ENCODE data around the gene NSDHL.

NSDHL gene

DNA sequence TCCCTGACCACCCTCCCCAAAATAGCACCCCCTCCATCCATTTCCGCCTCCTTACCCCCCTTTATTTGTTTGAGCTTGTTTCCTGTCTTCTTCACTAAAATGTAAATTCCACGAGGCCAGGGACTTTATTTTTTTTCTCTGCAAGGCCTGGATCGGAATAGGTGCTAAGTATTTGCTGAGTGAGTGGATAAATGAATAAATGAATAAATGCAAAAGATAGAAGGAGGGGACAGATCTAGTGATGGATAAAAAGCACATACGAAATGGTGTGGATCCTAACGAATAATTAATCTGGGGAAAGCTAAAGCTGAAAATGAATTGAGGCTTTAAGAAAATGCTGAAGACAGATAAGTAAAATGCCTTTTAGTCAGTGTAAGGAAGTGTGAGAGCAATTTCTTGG, 12.5 kb upstream of the NSDHL start:
- Histone ChIP-seq H3K9me3 (ENCODE audit: low read depth, low read length) (no peaks in the 10 kb centered on the region), H3K27ac (no peak overlapping the region), H3K9ac (ENCODE audit: insufficient read length) (no peak overlapping the region), H3K36me3 (ENCODE audit: insufficient read depth, low read length) (no peaks in the 10 kb centered on the region), H3K4me3 (no peak overlapping the region)
- TF ChIP-seq FOXP2 (optimal IDR thresholded peaks at IDR 0.05; ENCODE audit: control extremely low read depth, extremely low read length, insufficient read depth): no peak
- TF ChIP-seq EZH2 (IDR thresholded peaks at IDR 0.05): no peak
- TF ChIP-seq POLR2AphosphoS5 (IDR thresholded peaks at IDR 0.05; ENCODE audit: borderline replicate concordance, low read depth, low read length): no peak
- DNase-seq (ENCODE audit: low read depth, low spot score): no peak

DNA sequence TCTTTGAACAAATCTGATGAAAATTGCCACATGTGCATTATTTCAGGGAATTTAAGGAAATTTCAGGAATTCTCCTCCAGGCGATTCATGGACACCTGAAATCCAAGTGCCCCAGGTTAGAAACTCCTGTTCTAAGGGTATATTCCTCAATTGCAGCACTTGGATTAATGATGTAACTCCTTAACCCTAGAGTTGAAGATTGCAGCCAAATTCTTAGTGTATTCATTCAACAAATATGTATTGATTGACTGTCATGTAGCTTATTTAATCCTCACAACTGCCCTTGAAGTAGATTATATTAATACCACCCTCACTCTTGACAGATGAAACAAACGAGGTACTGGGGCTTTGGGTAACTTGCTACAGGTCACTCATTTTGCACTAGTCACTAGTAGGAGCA, 11.6 kb upstream of the NSDHL start:
- Histone ChIP-seq H3K36me3 (ENCODE audit: insufficient read depth, low read length) (no peaks in the 10 kb centered on the region), H3K9me3 (ENCODE audit: low read depth, low read length) (no peaks in the 10 kb centered on the region), H3K27ac (no peak overlapping the region), H3K4me3 (no peak overlapping the region), H3K9ac (ENCODE audit: insufficient read length) (no peak overlapping the region)
- no peak for DNase-seq (ENCODE audit: low read depth, low spot score)
- TF ChIP-seq FOXP2 (optimal IDR thresholded peaks at IDR 0.05; ENCODE audit: control extremely low read depth, extremely low read length, insufficient read depth) (no peak), POLR2AphosphoS5 (IDR thresholded peaks at IDR 0.05; ENCODE audit: borderline replicate concordance, low read depth, low read length) (no peak)

DNA sequence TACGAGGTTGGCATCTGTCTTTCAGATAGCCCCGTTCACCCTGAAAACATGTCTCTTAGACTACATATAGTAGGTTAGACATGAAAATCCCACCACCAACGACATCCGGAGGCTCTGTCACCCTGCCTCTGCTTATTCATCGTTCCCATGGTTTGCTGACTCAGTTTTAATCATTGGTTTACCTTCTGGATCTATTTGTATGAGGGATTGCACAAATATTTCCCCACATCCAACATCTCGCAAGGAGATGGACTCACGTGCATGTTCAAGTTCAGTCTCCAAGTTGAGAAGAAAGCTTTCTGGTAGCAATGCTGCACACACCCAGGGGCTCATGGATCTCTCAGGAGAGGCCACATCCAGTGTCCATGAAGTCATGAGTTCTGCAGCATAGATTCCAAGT, 11.1 kb upstream of the NSDHL start:
- DNase-seq (ENCODE audit: low read depth, low spot score): no peak

DNA sequence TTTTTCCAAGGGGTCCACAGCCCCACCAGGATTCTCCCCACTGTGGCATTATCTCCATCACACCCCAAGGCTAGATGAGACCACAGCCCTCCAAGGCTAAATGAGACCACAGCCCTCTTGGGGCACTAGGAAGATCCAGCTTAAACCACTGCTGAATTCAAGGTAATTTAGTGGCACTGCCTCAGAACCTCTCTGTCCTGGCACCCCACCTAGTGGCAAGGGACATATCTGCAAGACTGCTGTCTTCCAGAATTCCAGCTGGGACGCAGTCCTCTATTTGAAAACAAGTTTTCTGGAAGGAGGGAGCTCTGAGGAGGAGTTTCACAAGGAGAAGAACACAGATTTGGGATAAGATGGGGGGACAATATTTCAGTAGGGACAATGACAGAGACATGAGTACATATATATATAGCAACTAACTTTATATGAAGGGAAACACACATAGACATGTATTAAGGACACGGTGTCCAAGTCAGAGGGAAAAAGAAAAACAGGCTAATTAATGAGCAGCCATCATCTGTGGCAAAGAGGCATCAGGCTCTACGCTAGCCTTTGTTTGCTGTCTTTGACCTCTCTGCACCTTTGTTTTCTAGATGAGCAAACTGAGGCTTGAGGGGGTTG, 9.6 kb upstream of the NSDHL start:
- H3K4me3 ChIP-seq: no peak overlapping the region
- TF ChIP-seq FOXP2 (optimal IDR thresholded peaks at IDR 0.05; ENCODE audit: control extremely low read depth, extremely low read length, insufficient read depth): no peak
- TF ChIP-seq EZH2 (IDR thresholded peaks at IDR 0.05): no peak
- TF ChIP-seq POLR2AphosphoS5 (IDR thresholded peaks at IDR 0.05; ENCODE audit: borderline replicate concordance, low read depth, low read length): no peak
- H3K36me3 ChIP-seq (ENCODE audit: insufficient read depth, low read length): no peaks in the 10 kb centered on the region
- H3K9ac ChIP-seq (ENCODE audit: insufficient read length): no peak overlapping the region
- H3K27ac ChIP-seq: no peak overlapping the region
- no peaks in the 10 kb centered on the region for H3K9me3 ChIP-seq (ENCODE audit: low read depth, low read length)
- DNase-seq (ENCODE audit: low read depth, low spot score): no peak

More for the DNA sequence above, 11.1 kb upstream of the NSDHL start:
- Histone ChIP-seq H3K9me3 (ENCODE audit: low read depth, low read length) (no peaks in the 10 kb centered on the region), H3K9ac (ENCODE audit: insufficient read length) (no peak overlapping the region), H3K4me3 (no peak overlapping the region), H3K27ac (no peak overlapping the region), H3K36me3 (ENCODE audit: insufficient read depth, low read length) (no peaks in the 10 kb centered on the region)
- TF ChIP-seq FOXP2 (optimal IDR thresholded peaks at IDR 0.05; ENCODE audit: control extremely low read depth, extremely low read length, insufficient read depth): no peak
- TF ChIP-seq EZH2 (IDR thresholded peaks at IDR 0.05): no peak
- no peak for TF ChIP-seq POLR2AphosphoS5 (IDR thresholded peaks at IDR 0.05; ENCODE audit: borderline replicate concordance, low read depth, low read length)

DNA sequence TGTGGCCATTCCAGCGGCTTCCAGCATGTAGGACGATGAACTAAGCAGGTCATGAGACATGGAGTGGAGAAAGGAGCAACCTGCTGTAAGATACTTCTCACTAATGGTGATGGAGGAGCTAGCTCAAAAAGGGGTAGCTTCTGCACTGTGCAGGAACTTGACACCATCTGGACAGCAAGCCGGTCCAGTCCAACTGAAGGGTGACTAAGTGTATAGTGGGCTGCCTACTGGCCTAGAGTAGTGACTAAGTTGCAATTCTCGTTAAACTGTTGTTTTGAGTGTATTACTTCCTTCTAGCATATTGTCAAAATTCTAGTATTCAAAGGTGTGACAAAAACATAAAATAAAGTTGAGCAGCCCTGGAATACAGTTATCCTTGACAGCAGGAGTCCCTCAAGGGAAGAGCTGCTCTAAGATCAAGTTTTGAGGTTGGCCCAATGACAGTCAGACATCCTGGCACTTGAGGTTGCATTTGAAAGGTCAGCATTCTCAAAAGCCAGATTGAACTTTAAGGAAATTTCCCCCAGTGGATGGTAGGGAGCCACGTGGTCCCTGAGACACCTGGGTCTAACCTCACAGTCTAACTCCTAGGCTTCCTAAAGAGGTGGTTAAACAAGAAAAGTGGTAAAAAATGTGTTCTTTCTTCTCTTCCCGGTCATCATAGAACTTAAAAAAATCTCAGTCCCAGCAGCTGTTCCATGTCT, 8.3 kb upstream of the NSDHL start:
- no peak for DNase-seq (ENCODE audit: low read depth, low spot score)
- no peak overlapping the region for H3K4me3 ChIP-seq

DNA sequence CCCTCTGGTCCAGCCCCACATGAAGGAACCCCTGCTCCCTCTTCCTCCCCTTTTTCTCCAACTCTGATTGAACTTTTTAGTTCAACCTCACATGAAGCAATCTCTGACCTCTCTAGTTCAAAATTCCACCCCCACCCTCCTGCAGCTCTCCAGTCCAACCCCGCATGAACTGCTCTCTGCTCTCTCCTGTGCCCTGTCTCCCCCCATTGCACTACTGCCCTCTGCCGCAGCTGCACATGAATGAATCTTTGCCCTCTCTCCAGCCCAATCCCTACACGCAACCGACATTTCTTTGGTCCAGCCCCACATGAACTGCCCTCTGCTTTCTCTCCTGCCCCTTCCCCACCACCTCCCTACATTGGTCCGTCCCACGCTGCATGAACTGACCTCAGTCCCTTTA, 7.2 kb upstream of the NSDHL start:
- H3K27ac ChIP-seq: no peak overlapping the region
- H3K36me3 ChIP-seq (ENCODE audit: insufficient read depth, low read length): no peaks in the 10 kb centered on the region
- TF ChIP-seq FOXP2 (optimal IDR thresholded peaks at IDR 0.05; ENCODE audit: control extremely low read depth, extremely low read length, insufficient read depth): no peak
- TF ChIP-seq POLR2AphosphoS5 (IDR thresholded peaks at IDR 0.05; ENCODE audit: borderline replicate concordance, low read depth, low read length): no peak
- no peak for TF ChIP-seq EZH2 (IDR thresholded peaks at IDR 0.05)
- H3K9me3 ChIP-seq (ENCODE audit: low read depth, low read length): no peaks in the 10 kb centered on the region
- H3K4me3 ChIP-seq: no peak overlapping the region
- no peak overlapping the region for H3K9ac ChIP-seq (ENCODE audit: insufficient read length)
- DNase-seq (ENCODE audit: low read depth, low spot score): no peak

More for the DNA sequence above, 8.3 kb upstream of the NSDHL start:
- no peak overlapping the region for H3K9ac ChIP-seq (ENCODE audit: insufficient read length)
- H3K9me3 ChIP-seq (ENCODE audit: low read depth, low read length): no peaks in the 10 kb centered on the region
- H3K36me3 ChIP-seq (ENCODE audit: insufficient read depth, low read length): no peaks in the 10 kb centered on the region
- no peak for TF ChIP-seq FOXP2 (optimal IDR thresholded peaks at IDR 0.05; ENCODE audit: control extremely low read depth, extremely low read length, insufficient read depth)
- TF ChIP-seq POLR2AphosphoS5 (IDR thresholded peaks at IDR 0.05; ENCODE audit: borderline replicate concordance, low read depth, low read length): no peak
- TF ChIP-seq EZH2 (IDR thresholded peaks at IDR 0.05): no peak
- H3K27ac ChIP-seq: no peak overlapping the region

DNA sequence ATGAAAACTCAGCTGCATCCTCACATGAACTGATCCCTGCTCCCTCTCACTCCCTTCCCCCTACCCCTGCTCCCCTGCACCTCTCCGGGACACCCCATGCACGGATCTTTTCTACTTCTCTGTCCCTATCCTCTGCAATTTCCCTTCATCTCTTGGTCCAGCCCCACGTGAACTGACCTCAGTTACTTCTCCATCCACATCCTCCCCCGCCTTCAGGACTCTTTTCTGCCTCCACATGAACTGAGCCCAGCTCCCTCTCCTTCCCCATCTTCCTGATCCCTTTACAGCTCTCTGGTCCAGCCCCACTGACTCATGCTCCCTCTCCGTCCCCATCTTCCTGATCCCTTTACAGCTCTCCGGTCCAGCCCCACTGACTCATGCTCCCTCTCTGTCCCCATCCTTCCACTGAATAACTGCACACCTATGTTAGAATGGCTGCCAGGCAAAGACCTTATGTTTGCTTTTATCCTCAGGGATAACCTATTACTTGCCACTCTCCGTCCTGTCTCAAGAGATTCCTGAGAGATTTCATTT, 6.0 kb upstream of the NSDHL start:
- TF ChIP-seq FOXP2 (optimal IDR thresholded peaks at IDR 0.05; ENCODE audit: control extremely low read depth, extremely low read length, insufficient read depth): no peak
- TF ChIP-seq POLR2AphosphoS5 (IDR thresholded peaks at IDR 0.05; ENCODE audit: borderline replicate concordance, low read depth, low read length): no peak
- no peak for TF ChIP-seq EZH2 (IDR thresholded peaks at IDR 0.05)
- Histone ChIP-seq H3K9me3 (ENCODE audit: low read depth, low read length) (no peaks in the 10 kb centered on the region), H3K9ac (ENCODE audit: insufficient read length) (no peak overlapping the region), H3K27ac (no peak overlapping the region), H3K36me3 (ENCODE audit: insufficient read depth, low read length) (no peaks in the 10 kb centered on the region), H3K4me3 (no peak overlapping the region)
- no peak for DNase-seq (ENCODE audit: low read depth, low spot score)

DNA sequence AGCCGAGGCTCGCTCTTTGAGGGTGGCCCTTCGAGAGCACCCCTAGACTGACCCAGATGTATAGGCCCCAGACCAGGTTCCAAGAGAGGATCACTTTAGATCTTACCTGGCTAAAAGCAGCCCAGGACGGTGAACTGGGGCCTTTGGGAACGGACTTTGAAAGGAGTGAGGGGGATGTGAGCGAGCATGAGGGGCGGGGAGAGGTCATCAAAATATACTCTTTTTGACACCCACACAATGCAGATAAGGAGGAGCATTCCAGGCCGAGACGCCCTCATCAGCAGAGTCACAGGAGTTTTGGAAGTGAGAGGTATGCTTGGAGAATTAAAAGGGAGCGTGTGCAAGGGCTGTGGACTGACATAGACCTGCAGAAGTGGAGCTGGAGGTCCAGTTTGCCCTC, 528 bp downstream of the NSDHL start:
- peak overlapping the region; percentile 82 for H3K4me3 ChIP-seq

More for the DNA sequence above, 528 bp downstream of the NSDHL start:
- Histone ChIP-seq H3K9me3 (ENCODE audit: low read depth, low read length) (no peaks in the 10 kb centered on the region), H3K27ac (no peak overlapping the region), H3K9ac (ENCODE audit: insufficient read length) (peak overlapping the region; percentile 87), H3K36me3 (ENCODE audit: insufficient read depth, low read length) (peaks cover 21% of the 10 kb centered on the region)
- no peak for DNase-seq (ENCODE audit: low read depth, low spot score)
- TF ChIP-seq POLR2AphosphoS5 (IDR thresholded peaks at IDR 0.05; ENCODE audit: borderline replicate concordance, low read depth, low read length) (no peak), EZH2 (IDR thresholded peaks at IDR 0.05) (no peak), FOXP2 (optimal IDR thresholded peaks at IDR 0.05; ENCODE audit: control extremely low read depth, extremely low read length, insufficient read depth) (no peak)

Data from SK-N-MC (cell line).